Lower lobe of right lung (tissue), 2 donors: ENCODE data around the gene MKNK2. TPM values are rescaled to one million over a fixed set of nuclear protein-coding genes. Genes with fewer than 3 reads are reported as not detected.

Experiments used
- ATAC-seq, 2 donors: fragments of 200-7000 bp; cut with Tn5 transposase; one replicate each; pipeline ENCODE4 v1.9.1; 2020 to 2022; ENCODE audit warnings: mild to moderate bottlenecking in 2 of 2, moderate library complexity in 2 of 2
- DNase-seq: peaks from one replicate; pipeline ENCODE4 v3.0.0-alpha.2; 2020
- H3K27ac ChIP-seq: fragments of 200-600 bp; one replicate; pipeline ENCODE4 v1.8.0; 2022
- H3K27me3 ChIP-seq: fragments of 200-600 bp; one replicate; pipeline ENCODE4 v1.8.0; 2022; ENCODE audit warnings: low read depth
- H3K36me3 ChIP-seq: fragments of 200-600 bp; one replicate; pipeline ENCODE4 v1.8.0; 2022; ENCODE audit warnings: mild to moderate bottlenecking
- H3K4me1 ChIP-seq: fragments of 200-600 bp; one replicate; pipeline ENCODE4 v1.8.0; 2022
- H3K4me3 ChIP-seq: fragments of 200-600 bp; one replicate; pipeline ENCODE4 v1.8.0; 2022; ENCODE audit warnings: mild to moderate bottlenecking
- H3K9me3 ChIP-seq: fragments of 200-600 bp; one replicate; pipeline ENCODE4 v1.8.0; 2022
- intact Hi-C: fragments of 100-400 bp; cut with DNase I; formaldehyde crosslinking; loops from one replicate; pipeline ENCODE4 v1.11.0; 2022
- total RNA-seq: library from RNA; stranded (reverse); fragmentation: NEBNext Ultra II Directional; extraction: Animal tissue kit (Norgen Biotek cat#: 25700); gene quantifications from one replicate; pipeline ENCODE4 v1.2.1, GENCODE V29; 2021
- TF ChIP-seq, protein P1 (sequence below): fragments of 200-600 bp; IDR thresholded peaks from one replicate; pipeline ENCODE4 v1.8.0; 2022; ENCODE audit warnings: antibody characterized with exemption, mild to moderate bottlenecking
- donor health status: DM: no; HTN: yes; CAD: no; lungs with severe emphysema.

Gene MKNK2
- total RNA-seq, 1 donor from 2014 or later, result 268 TPM

DNA sequence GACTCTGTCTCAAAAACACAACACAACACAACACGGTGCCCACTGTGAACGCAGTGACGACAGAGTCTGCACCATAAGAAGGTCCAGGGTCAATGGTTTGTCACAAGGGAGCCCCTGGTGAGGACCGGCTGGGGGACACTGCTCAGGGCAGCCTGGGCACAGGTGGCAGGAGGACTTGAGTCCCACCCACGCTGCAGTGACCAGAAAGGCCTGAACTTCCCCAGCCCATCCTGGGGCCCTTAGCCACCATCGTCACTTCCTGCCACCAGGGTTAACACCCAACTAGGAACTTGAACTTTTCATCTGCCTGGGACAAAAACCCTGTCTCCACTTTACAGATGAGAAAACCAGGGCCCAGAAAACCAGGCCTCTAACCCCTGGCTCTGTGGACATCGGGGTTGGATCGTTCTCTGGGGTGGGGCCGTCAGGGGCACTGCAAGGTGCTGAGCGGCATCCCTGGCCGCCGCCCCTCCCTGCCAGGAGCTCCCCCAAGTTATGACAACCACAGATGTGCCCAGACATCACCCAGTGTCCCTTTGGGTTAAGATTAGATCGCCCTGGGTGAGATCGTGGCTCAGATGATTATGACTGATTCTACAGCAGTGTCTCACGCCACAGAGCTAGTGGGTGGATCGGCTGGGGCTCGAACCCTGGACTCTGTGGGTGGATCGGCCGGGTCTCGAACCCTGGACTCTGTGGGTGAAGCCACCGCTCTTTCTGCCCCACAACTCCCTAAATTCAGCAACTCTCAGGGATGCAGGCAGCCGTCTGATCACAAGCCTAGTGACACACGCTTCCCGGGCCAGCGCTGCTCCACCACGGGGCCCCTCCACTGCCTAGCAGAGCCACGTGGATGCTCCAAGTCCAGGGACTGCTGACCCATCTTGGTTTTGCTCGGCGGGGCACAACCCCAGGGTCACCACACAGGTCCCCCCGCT is 31.1 kb upstream of the MKNK2 start:
- peak; percentile 85 for DNase-seq
- H3K36me3 ChIP-seq, result peaks cover 77% of the 10 kb centered on the region
- TF ChIP-seq, protein P1, sequence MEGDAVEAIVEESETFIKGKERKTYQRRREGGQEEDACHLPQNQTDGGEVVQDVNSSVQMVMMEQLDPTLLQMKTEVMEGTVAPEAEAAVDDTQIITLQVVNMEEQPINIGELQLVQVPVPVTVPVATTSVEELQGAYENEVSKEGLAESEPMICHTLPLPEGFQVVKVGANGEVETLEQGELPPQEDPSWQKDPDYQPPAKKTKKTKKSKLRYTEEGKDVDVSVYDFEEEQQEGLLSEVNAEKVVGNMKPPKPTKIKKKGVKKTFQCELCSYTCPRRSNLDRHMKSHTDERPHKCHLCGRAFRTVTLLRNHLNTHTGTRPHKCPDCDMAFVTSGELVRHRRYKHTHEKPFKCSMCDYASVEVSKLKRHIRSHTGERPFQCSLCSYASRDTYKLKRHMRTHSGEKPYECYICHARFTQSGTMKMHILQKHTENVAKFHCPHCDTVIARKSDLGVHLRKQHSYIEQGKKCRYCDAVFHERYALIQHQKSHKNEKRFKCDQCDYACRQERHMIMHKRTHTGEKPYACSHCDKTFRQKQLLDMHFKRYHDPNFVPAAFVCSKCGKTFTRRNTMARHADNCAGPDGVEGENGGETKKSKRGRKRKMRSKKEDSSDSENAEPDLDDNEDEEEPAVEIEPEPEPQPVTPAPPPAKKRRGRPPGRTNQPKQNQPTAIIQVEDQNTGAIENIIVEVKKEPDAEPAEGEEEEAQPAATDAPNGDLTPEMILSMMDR, result no peak
- no peaks in the 10 kb centered on the region for H3K27me3 ChIP-seq
- peaks cover 52% of the 10 kb centered on the region for H3K4me1 ChIP-seq
- no peaks in the 10 kb centered on the region for H3K9me3 ChIP-seq
- H3K27ac ChIP-seq, result peak overlapping the region; percentile 78
- intact Hi-C loops, result no loop called here
- peak; percentile 49 to 72 for ATAC-seq
- H3K4me3 ChIP-seq, result peak overlapping the region; percentile 52

DNA sequence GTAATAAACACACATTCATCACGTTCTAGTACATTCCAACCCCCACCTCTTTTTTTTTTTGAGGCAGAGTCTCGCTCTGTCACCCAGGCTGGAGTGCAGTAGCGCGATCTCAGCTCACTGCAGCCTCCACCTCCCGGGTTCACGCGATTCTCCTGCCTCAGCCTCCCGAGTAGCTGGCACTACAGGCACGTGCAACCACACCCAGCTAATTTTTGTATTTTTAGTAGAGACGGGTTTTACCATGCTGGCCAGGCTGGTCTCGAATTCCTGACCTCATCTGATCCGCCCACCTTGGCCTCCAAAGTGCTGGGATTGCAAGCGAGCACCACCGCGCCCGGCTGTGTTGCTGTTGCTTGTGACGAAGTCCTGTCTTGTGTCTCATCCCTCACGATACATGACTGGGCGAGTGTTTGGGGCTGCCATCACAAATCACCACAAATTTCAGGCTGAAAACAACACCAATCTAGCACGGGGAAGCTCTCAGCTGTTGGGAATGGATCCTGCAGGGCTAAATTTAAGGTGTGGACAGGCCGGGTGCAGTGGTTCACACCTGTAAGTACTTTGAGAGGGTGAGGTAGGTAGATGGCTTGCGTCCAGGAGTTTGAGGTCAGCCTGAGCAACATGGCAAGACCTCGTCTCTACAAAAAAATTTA is 29.4 kb upstream of the MKNK2 start:
- no peak for ATAC-seq
- H3K36me3 ChIP-seq, result peaks cover 94% of the 10 kb centered on the region
- no peak overlapping the region for H3K27ac ChIP-seq
- DNase-seq, result no peak
- no peak overlapping the region for H3K4me3 ChIP-seq
- no peaks in the 10 kb centered on the region for H3K9me3 ChIP-seq
- intact Hi-C loops, result no loop called here
- peaks cover 35% of the 10 kb centered on the region for H3K4me1 ChIP-seq
- TF ChIP-seq, protein P1, result no peak
- no peaks in the 10 kb centered on the region for H3K27me3 ChIP-seq

DNA sequence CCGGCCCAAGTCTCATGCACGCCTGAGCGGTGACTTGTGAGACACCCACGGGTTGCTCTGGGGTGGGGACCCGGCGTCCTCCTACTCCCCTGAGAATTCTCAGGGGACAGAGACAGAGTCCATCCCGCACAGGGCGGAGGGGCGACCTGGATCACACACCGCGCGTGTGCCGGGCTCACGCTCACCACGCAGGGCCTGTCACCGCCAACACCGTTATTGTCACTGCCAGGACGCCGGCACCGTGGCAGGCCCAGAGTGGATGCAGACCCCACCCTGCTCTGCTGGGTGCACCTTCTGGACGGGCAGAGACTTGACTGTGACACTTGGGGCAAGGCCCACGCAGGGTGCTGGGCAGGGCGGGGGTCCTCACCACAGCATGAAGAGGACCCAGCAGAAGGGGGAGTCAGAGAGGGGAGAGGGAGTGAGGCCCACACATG is 28.8 kb upstream of the MKNK2 start:
- H3K4me3 ChIP-seq, result no peak overlapping the region
- no peaks in the 10 kb centered on the region for H3K9me3 ChIP-seq
- no peak overlapping the region for H3K27ac ChIP-seq
- ATAC-seq, result no peak
- H3K27me3 ChIP-seq, result no peaks in the 10 kb centered on the region
- peaks cover 97% of the 10 kb centered on the region for H3K36me3 ChIP-seq
- no peak for DNase-seq
- H3K4me1 ChIP-seq, result peaks cover 34% of the 10 kb centered on the region
- intact Hi-C loops, result loop anchor here (10.0 kb wide), 1 partner anchor 65 kb away; the partner anchor contains the start of gene BTBD2
- TF ChIP-seq, protein P1, result no peak

DNA sequence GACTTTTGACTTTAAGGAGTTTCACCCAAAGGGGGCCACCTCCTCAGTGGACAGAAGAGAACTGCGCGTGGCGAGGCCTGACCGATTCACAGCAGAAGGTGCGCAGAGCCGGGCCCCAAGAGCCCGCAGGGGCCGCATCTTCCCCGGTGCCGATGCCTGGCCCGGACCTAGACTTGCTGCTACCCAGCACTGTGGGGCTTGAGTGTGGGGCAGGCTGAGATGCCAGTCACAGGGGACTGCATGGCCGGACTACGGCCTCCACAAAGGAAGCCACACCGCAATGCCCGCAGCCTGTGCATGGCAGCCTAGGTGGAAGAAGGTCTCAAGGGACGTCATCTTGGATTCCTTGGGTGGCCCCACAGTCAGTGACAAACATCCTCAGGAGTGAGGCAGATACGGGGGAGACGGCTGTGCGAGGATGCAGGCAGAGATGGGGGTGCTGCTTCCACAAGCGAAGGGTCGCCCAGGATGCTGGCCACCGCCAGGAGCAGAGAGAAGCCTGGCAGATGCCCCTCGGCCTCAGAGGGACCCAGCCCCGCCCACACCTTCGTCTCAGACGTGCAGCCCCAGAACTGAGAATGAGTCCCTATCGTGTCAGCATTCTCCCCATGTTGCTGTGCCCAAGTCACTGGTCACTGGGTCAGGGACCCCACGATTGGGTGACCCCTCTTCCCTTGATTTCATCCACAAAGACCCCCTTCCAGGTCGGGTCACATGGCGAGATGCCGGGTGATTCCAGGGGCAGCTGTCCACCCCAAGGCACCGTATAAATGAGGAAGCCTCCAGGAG is 28.2 kb upstream of the MKNK2 start:
- DNase-seq (no peak), ATAC-seq (no peak)
- TF ChIP-seq, protein P1, result no peak
- no peaks in the 10 kb centered on the region for H3K27me3 ChIP-seq
- H3K4me1 ChIP-seq, result peaks cover 38% of the 10 kb centered on the region
- intact Hi-C loops, result loop anchor here (10.0 kb wide), 1 partner anchor 64 kb away; the partner anchor contains the start of gene BTBD2
- H3K9me3 ChIP-seq, result no peaks in the 10 kb centered on the region
- H3K27ac ChIP-seq, result no peak overlapping the region
- peaks cover 98% of the 10 kb centered on the region for H3K36me3 ChIP-seq
- no peak overlapping the region for H3K4me3 ChIP-seq
